ENCODE measurements around the gene SETBP1.

The SETBP1 gene

GRCh38 chr18:44901283-44901682 is 220.6 kb downstream of the SETBP1 start:
- DNase-seq (ENCODE audit: low read depth in 2 of 2): no peak

GRCh38 chr18:44903327-44903726 is 222.6 kb downstream of the SETBP1 start:
- DNase-seq (ENCODE audit: low read depth in 2 of 2): no peak

- DNase-seq (ENCODE audit: low read depth in 2 of 2): no peak
Measured at GRCh38 chr18:44904768-44905167, 224.1 kb downstream of the SETBP1 start.

- DNase-seq (ENCODE audit: low read depth in 2 of 2): no peak
Measured at GRCh38 chr18:44909191-44909719, 228.6 kb downstream of the SETBP1 start.

- no peak for DNase-seq (ENCODE audit: low read depth in 2 of 2)
Measured at GRCh38 chr18:44911260-44911659, 230.6 kb downstream of the SETBP1 start.

GRCh38 chr18:44911773-44912172 is 231.1 kb downstream of the SETBP1 start:
- no peak for DNase-seq (ENCODE audit: low read depth in 2 of 2)

GRCh38 chr18:44912740-44913478 is 232.2 kb downstream of the SETBP1 start:
- DNase-seq (ENCODE audit: low read depth in 2 of 2): no peak

GRCh38 chr18:44914028-44914427 is 233.3 kb downstream of the SETBP1 start:
- no peak for DNase-seq (ENCODE audit: low read depth in 2 of 2)

- DNase-seq (ENCODE audit: low read depth in 2 of 2): no peak
Measured at GRCh38 chr18:44915213-44915612, 234.5 kb downstream of the SETBP1 start.

GRCh38 chr18:44915661-44916060 is 235.0 kb downstream of the SETBP1 start:
- DNase-seq (ENCODE audit: low read depth in 2 of 2): no peak

- DNase-seq (ENCODE audit: low read depth in 2 of 2): no peak
Measured at GRCh38 chr18:44916429-44917207, 235.9 kb downstream of the SETBP1 start.

GRCh38 chr18:44917216-44918141 is 236.8 kb downstream of the SETBP1 start:
- DNase-seq (ENCODE audit: low read depth in 2 of 2): no peak

GRCh38 chr18:44918142-44918476 is 237.4 kb downstream of the SETBP1 start:
- DNase-seq (ENCODE audit: low read depth in 2 of 2): no peak

GRCh38 chr18:44920441-44920840 is 239.8 kb downstream of the SETBP1 start:
- no peak for DNase-seq (ENCODE audit: low read depth in 2 of 2)

GRCh38 chr18:44921974-44922373 is 241.3 kb downstream of the SETBP1 start:
- DNase-seq (ENCODE audit: low read depth in 2 of 2): no peak

GRCh38 chr18:44922968-44923367 is 242.3 kb downstream of the SETBP1 start:
- no peak for DNase-seq (ENCODE audit: low read depth in 2 of 2)

- DNase-seq (ENCODE audit: low read depth in 2 of 2): no peak
Measured at GRCh38 chr18:44924785-44925499, 244.3 kb downstream of the SETBP1 start.

GRCh38 chr18:44927127-44927849 is 246.6 kb downstream of the SETBP1 start:
- DNase-seq (ENCODE audit: low read depth in 2 of 2): no peak

- no peak for DNase-seq (ENCODE audit: low read depth in 2 of 2)
Measured at GRCh38 chr18:44934901-44935300, 254.2 kb downstream of the SETBP1 start.

GRCh38 chr18:44935455-44935854 is 254.8 kb downstream of the SETBP1 start:
- no peak for DNase-seq (ENCODE audit: low read depth in 2 of 2)

GRCh38 chr18:44936485-44936884 is 255.8 kb downstream of the SETBP1 start:
- no peak for DNase-seq (ENCODE audit: low read depth in 2 of 2)
